ENCODE measurements around the gene GGCT. TPM values are rescaled to one million over a fixed set of nuclear protein-coding genes. Genes with fewer than 3 reads are reported as not detected.
"Not testable (repeated sequence)": the region's sequence is repeated elsewhere in the genome, so short reads cannot be mapped to it uniquely, and the experiment has no call there.

The GGCT gene, protein sequence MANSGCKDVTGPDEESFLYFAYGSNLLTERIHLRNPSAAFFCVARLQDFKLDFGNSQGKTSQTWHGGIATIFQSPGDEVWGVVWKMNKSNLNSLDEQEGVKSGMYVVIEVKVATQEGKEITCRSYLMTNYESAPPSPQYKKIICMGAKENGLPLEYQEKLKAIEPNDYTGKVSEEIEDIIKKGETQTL
- 59.2 and 89.5 TPM in 2 replicates for total RNA-seq (2014; rRNA removed; shearing (Covaris generic))

DNA sequence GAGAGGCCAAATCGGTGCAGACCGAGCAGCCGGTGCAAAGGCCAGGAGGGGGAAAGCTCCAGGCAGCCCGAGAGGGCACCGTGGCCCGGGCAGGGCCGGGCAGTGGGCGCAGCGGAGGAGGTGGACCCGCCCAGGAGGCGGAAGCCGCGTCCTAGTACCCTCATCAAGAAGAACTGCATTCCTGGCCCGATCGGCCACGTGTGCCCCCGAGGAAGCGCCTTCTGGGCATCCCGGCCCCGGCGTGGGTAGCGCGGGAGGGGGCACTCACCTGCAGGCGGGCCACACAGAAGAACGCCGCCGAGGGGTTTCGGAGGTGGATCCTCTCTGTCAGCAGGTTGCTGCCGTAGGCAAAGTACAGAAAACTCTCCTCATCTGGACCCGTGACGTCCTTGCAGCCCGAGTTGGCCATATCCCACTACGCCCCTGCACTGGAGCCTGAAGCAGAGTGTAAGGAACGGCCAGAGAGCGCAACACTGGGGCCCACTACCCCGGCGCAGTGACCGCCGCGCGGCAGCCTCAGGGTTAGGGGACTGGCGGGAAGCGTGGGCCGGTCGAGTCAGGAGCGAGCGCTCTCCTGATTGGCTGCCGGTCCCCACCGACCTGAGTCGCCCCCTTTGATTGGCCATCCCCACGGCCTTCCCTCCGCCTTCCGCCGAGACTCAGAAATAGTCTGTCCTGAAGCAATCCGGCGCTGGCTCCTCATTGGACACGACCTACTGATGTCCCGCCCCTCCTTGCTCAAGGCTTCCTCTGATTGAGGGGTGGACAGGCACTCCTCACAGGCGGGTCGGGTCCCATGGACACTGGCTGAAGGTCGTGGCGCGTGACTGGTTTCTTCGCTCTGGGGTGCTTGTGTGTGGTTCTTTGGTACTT lies at the start of gene GGCT:
GGCT (minus strand) TSS at position 529 of the 873 bp plus-strand sequence; CDS start at position 409, 120 bp downstream.
- peak; percentile 100 for DNase-seq (ENCODE audit: low spot score)
- in situ Hi-C loops (cut with HindIII; ENCODE audit: low sequenced_read_pairs): no loop called here

DNA sequence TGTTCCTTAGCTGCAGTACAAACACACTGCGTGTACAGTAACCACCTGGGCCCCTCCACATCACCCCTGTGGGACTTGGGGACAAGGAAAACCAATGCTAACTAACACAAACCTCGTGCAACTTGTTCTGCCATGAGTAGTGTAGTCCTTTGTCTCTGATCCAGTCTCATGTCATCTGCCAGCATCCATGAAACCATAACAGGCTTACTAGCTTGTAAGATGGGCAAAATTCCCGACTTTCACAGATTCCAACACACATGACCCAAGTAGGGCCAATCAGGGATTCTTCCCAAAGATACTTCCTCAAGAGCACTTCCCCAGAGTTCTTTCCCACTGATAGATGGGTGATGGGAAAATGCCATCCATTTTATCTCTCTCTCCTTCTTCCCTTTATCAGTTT lies 48.9 kb upstream of the GGCT start:
- DNase-seq (ENCODE audit: low spot score): peak; percentile 50
- in situ Hi-C loops (cut with HindIII; ENCODE audit: low sequenced_read_pairs): no loop called here

DNA sequence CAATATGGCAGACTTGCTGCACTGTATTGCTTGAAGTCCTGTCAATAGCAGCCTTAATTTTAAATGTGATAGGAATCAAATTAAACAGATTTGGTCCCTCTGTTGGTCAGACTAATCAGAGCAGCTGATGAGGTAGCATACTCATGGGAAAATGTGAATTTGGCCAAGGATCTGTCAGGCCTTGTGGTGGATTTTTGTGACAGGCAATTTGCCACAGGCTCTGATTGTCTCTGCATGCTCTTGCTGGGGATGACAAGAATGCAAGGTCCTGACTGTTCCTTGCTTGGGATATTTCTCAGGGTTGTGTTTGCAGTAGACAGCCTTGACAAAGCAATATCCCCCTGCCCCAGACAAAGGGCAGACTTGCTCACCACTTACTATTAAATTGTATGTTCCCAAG lies 48.5 kb upstream of the GGCT start:
- in situ Hi-C loops (cut with HindIII; ENCODE audit: low sequenced_read_pairs): no loop called here
- peak; percentile 80 for DNase-seq (ENCODE audit: low spot score)

DNA sequence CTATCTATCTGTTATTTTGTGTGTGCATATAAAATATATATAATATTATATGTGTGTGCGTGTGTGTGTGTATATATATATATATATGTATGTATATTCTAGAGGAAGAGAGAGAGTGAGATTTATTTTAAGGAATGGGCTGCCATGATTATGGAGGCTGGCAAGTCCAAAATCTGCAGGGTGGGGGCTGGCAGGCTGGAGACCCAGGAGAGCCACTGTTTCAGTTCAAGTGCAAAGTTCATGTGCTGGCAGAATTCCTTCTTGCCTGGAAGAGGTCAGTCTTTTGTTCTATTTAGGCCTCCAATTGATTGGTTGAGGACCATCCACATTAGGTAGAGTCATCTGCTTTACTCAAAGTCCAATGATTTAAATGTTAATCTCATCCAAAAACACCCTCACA lies 47.7 kb upstream of the GGCT start:
- no peak for DNase-seq (ENCODE audit: low spot score)
- in situ Hi-C loops (cut with HindIII; ENCODE audit: low sequenced_read_pairs): no loop called here

DNA sequence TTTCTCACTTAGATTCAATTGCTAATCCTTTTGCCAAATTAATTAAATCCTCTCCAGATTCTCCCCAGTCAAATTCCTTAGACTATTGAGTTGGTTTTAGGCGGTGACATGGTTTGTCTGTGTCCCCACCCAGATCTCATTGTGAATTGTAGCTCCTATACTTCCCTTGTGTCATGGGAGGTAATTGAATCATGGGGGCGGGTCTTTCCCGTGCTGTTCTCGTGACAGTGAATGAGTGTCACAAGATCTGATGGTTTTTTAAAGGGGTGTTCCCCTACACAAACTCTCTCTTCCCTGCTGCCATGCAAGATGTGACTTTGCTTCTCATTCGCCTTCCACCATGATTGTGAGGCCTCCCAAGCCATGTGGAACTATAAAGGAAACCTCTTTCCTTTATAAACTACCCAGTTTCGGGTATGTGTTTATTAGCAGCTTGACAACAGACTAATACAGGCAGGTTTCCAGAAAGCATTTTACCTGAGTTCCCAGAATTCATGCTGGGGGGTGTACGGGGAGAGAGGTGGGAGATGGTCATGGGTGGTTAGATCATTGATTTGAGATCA lies 45.4 kb upstream of the GGCT start:
- no peak for DNase-seq (ENCODE audit: low spot score)
- in situ Hi-C loops (cut with HindIII; ENCODE audit: low sequenced_read_pairs): no loop called here

DNA sequence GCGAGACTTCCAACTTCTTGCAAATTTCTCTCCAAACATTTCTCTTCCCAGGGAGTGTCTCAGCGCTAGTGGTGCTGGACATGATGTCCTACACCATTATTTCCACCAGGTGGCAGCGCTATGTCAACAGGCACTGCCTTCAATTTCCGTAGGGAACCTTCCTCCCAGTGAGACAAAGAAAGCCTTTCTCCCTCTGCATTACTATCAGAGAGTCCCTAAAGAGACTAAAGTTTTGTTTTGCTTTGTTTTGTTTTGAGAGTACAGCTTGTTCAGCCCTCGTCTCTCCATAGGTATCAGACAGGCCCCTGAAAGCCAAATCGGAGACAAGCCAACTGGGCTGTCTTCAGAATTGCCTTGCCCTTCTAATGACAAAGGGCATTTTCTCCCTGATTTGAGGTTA lies 44.2 kb upstream of the GGCT start:
- peak; percentile 90 for DNase-seq (ENCODE audit: low spot score)
- in situ Hi-C loops (cut with HindIII; ENCODE audit: low sequenced_read_pairs): no loop called here

DNA sequence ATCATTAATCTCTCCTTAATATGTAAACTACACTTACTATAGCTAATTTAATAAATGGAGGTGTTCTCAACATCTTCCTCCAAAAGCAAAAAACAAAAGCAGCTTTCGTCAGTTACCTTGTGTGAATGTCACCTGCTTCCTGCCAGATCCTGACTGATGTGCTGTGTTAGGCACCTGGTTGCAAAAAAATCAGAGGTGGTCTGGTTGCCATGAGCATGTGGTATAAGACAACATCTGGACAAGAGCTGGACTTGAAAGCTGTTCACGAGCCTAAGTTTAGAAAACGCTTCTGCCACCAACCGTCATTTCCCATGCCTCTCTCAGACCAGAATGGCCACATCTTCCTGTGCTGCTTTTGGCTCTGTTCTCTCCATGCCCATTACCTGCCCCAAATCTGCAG lies 42.0 kb upstream of the GGCT start:
- no peak for DNase-seq (ENCODE audit: low spot score)
- in situ Hi-C loops (cut with HindIII; ENCODE audit: low sequenced_read_pairs): no loop called here

DNA sequence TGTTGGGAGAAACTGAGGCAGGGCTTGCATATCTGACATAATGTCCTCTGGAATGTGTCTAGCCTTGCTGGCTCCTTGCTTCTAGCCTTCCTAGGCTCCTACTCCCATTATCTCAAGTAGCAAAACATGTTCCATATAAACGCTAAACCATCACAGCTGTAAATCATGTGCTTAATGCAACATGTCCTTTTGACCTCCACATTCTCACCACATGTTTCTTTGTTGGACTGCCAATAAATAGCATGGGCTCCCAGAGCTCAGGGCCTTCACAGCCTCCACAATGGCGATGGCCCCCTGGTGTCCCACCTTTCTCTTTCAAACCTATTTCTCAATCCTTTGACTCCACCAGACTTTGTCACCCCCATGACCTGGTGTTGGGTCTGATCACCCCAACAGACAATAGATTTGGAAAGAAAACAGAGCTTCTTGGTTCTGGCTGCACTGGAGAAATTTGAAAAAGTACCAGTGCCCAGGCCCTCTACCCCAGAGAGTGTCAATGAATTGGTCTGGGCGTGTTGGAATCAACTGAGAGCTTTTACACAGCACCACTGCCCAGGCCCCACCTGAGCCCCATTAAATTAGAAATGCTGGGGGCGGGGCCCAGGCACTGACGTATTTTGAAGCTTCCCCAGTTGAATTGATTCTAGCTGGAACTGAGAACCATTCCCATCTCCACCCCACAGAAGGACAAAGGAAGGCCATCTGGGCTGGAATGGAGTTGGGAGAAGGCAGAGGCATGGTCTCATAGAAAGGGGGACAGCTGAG lies 41.3 kb upstream of the GGCT start:
- DNase-seq (ENCODE audit: low spot score): no peak
- in situ Hi-C loops (cut with HindIII; ENCODE audit: low sequenced_read_pairs): no loop called here

DNA sequence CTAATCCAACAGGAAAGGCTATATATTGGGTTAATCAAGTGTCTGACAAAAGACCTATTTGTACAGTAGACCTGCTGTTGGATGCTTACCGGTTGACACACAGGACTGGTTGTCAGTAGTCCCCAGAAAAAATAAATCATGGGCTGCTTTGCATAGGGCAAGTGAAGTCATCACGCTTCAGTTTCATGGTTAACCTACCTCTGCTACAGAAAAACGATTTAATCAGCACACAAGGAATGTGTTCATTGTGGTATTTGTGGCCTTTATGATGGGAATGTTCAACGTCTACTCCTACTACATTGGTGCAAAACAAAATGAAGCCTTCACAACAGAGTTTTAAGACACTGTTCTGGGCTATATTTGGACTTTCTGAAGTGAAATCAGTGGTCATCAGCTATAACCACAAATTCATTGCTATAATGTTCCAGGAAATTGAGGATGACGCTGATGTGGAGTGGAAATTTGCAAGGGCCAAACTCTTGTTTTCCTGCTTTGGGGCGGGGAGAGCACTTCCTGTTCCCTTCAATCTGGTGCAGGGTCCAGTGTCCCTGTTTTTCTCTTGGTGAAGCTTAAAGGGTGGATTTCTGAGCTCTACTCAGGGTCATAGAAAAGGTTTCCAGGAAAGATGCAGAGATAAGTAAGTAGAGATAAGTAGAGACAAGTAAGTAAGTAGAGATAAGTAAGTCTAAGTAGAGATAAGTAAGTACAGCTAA lies 39.3 kb upstream of the GGCT start:
- DNase-seq (ENCODE audit: low spot score): no peak
- in situ Hi-C loops (cut with HindIII; ENCODE audit: low sequenced_read_pairs): no loop called here

DNA sequence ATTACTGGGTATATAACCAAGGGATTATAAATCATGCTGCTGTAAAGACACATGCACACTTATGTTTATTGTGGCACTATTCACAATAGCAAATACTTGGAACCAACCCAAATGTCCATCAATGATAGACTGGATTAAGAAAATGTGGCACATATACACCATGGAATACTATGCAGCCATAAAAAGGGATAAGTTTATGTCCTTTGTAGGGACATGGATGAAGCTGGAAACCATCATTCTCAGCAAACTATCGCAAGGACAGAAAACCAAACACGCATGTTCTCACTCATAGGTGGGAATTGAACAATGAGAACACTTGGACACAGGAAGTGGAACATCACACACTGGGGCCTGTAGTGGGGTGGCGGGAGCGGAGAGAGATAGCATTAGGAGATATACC lies 38.5 kb upstream of the GGCT start:
- in situ Hi-C loops (cut with HindIII; ENCODE audit: low sequenced_read_pairs); DNase-seq (ENCODE audit: low spot score): not testable (repeated sequence)

DNA sequence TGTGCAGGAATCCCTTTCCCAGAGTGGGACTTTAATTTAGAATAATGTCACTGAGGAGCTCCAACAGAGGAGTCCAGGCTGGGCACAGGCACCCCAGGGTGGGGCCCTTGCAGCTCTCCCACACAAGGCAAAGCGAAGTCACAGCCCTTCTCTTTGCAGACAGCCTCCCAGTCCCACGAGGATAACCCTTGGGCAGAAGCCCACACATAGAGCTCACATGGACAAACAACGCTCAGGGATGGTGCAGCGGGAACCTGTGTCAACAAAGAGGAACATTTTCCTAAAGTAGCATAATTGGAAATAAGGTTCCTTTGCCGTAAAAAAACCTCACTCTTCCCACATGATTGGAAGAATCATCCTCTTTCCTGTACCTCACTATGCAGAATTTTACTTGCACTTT lies 29.3 kb upstream of the GGCT start:
- in situ Hi-C loops (cut with HindIII; ENCODE audit: low sequenced_read_pairs): no loop called here
- DNase-seq (ENCODE audit: low spot score): no peak

DNA sequence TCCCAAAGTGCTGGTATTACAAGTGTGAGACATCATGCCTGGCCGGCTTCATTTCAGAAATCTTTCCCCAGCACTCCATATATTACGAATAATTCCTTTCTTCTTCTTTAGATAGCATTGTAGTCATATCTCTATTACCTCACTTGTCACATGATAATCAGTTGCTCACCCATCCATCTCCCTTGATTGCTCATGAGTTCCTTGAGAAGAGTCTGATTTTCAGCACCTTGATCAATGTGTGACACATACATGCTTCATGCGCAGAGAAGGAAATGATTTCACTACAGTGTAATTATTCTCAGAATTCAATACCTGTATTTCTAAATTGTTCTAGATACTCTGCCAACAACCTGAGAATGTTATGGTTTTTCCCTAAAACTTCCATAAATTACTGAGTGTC lies 26.7 kb upstream of the GGCT start:
- no peak for DNase-seq (ENCODE audit: low spot score)
- in situ Hi-C loops (cut with HindIII; ENCODE audit: low sequenced_read_pairs): no loop called here

DNA sequence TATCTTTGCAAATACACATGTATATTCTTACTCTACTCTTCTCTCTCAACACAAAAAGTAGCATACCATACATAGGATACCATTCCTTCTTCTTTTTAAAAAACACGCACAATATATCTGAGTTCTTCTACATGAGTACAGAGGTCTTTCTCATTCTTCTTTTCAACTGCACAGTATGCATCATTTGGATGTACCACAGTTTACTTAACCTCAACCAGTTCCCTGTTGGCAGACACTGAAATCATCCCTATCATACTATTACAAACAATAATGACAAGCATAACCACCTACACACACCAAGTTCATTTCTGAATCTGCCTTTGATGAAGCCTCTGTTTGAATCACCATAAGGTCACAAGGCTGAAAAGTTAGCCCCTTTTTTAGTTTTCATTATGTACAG lies 25.7 kb upstream of the GGCT start:
- in situ Hi-C loops (cut with HindIII; ENCODE audit: low sequenced_read_pairs): no loop called here
- DNase-seq (ENCODE audit: low spot score): no peak

DNA sequence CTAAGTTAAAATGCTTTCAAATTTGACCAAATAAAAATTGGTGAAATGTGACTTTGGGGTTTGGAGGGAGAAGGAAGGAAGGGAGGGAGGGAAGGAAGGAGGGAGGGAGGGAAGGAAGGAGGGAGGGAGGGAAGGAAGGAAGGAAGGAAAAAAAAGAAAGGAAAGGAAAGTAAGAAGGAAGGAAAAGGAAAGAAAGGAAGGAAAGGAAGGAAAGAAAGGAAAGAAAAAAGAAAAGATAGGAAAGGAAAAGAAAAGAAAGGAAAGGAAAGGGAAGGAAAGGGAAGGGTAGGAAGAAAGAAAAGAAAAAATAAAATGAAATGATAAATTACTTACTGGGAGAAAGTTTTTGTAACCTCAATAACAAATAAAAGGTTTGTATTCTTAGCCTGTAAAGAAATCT lies 24.1 kb upstream of the GGCT start:
- no peak for DNase-seq (ENCODE audit: low spot score)
- in situ Hi-C loops (cut with HindIII; ENCODE audit: low sequenced_read_pairs): no loop called here

DNA sequence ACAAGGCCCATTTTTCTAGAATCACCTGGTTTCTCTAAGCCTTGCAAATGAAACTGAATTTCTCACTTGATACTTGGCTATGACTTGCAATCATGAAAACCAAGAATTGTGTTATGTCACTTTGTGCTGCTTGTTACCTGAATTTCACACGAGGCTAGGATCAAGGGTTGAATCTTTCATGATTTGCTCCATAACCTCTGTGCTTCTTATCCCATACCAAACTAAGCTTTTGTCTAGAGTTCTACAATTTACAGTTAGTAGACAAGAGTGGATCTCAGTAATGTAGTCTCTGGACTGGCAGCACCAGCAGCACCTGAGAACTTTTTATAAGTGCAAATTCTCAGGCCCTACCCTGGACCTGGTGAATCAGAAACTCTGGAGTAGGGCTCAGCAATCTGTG lies 22.7 kb upstream of the GGCT start:
- in situ Hi-C loops (cut with HindIII; ENCODE audit: low sequenced_read_pairs): not testable (repeated sequence)

DNA sequence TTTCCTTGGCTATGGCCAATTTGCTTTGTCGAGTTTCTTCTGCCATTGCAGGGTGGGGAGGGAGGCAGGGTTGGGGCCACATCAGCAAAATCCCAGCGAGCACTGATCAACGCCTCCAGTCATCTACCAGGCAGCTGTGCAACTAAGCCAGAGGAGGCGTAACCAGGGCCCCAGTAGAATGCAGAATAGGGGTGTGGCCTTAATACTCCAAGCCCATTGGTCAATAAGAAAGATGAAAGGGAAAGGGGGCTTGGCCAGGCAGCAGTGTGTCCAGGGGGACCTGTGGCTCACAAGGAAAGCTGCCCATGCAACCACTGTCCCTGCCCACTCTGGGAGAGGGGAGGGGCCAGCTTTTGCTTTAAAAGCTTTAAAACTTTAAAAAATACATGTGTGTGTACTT lies 21.5 kb upstream of the GGCT start:
- in situ Hi-C loops (cut with HindIII; ENCODE audit: low sequenced_read_pairs): no loop called here
- no peak for DNase-seq (ENCODE audit: low spot score)

More for the DNA sequence above, 22.7 kb upstream of the GGCT start:
- DNase-seq (ENCODE audit: low spot score): not testable (repeated sequence)

DNA sequence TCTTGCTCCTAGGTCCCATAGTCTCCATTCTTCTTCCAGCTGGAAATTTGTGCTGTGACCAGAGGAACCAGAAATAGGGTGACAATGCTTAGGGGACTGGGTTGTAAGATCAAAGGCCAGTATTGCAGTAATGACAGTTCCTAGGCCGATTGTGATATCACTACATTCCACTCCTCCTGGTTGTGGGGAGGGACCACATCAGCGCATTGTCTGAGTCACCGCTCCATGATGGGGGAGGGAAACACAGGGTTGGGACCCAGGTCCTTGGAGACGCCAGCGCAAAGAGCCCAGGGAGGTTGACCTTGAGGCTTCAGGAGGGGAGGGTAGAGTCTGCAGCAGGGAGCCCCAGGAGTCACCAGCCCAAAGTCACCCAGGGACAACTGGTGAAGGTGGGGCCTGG lies 20.8 kb upstream of the GGCT start:
- no peak for DNase-seq (ENCODE audit: low spot score)
- in situ Hi-C loops (cut with HindIII; ENCODE audit: low sequenced_read_pairs): no loop called here

DNA sequence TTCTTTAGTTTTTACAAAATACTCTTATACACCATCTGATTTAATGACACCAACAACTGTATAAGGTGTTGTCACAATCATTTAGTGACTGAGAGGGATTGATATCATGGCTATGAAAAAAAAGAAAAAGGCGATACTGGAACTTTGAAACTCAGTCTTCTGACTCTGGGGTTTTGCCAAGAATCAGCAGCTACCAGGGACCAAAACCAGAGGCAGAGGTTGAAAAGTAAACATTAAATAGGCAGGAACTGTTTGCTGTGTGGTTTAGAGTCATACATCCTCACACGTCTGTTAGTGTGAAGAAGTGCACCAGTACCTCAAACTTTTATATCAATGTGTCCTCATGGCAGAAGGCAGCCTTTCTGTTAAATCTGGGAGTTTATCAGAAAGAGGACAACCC lies 19.9 kb upstream of the GGCT start:
- in situ Hi-C loops (cut with HindIII; ENCODE audit: low sequenced_read_pairs): no loop called here
- DNase-seq (ENCODE audit: low spot score): no peak

DNA sequence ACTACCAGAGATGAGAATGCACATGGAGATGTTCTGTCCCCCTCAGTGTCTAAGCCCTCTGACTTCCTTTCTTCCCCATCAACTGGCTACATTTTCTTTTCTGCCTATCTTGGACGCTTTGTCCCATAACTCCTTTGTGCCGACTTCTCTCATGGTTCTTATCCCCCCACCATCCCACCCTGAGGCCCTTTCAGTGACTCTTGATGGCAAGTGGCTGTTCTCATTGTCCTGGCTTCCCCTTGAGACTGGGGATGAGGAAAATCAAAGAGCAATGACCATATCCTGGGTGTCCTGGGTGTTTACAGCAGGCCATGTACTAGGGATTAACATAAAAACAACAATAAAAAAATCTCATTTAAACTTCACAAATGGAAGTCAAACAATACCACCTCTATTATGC lies 18.8 kb upstream of the GGCT start:
- DNase-seq (ENCODE audit: low spot score): no peak
- in situ Hi-C loops (cut with HindIII; ENCODE audit: low sequenced_read_pairs): no loop called here

Measured in G401 (cell line).